H1 (cell line): ENCODE data around the gene AOPEP. TPM values are rescaled to one million over a fixed set of nuclear protein-coding genes. Genes with fewer than 3 reads are reported as not detected.

Experiments
- BACH1 ChIP-seq: IDR thresholded peaks from 2 replicates; pipeline ENCODE4 v1.6.1; 2012; ENCODE audit warnings: low read length, improper control_type of control experiment
- CHD2 ChIP-seq: IDR thresholded peaks from 2 replicates; pipeline ENCODE4 v1.6.1; 2012; ENCODE audit warnings: low read length, improper control_type of control experiment
- HDAC2 ChIP-seq, 2 experiments: fragments of 300-600 bp in 1 of 2; sonication (generic) in 1 of 2; IDR thresholded peaks; 2 replicates each; pipeline ENCODE4 v1.6.1; 2011 to 2012; ENCODE audit warnings: low read depth in 2 of 2, low read length in 2 of 2, mild to moderate bottlenecking in 2 of 2, moderate library complexity in 2 of 2, borderline replicate concordance in 1 of 2, inconsistent platforms in 1 of 2
- KDM5A ChIP-seq: fragments of 200-600 bp; IDR thresholded peaks from 2 replicates; pipeline ENCODE4 v1.7.1; 2012; ENCODE audit warnings: mild to moderate bottlenecking, low read length, inconsistent platforms, mixed read lengths
- MAFK ChIP-seq: IDR thresholded peaks from 2 replicates; pipeline ENCODE4 v1.6.1; 2012; ENCODE audit warnings: low read depth, mild to moderate bottlenecking, improper control_type of control experiment, low read length
- RFX5 ChIP-seq: IDR thresholded peaks from 2 replicates; pipeline ENCODE4 v1.6.1; 2011; ENCODE audit warnings: low read depth, low read length, improper control_type of control experiment, borderline replicate concordance
- polyA plus RNA-seq, 7 experiments: library from polyadenylated mRNA; depleted of rRNA in 3 of 7; stranded (reverse) in 5 of 7; unstranded in 2 of 7; fragments of >200 nt in 5 of 7; fragments of 200-250 nt in 2 of 7; gene quantifications; 1 replicate in 5 of 7; 2 replicates in 1 of 7; 4 replicates in 1 of 7; pipeline versions ENCODE4 v1.2.1 to v1.2.3, GENCODE V29; 2011 to 2013; ENCODE audit warnings: missing spikeins in 2 of 7, mixed read lengths in 2 of 7
- total RNA-seq: library from RNA; stranded (reverse); fragmentation: NEBNext Ultra II Directional; extraction: Animal tissue kit (Norgen Biotek cat#: 25700); gene quantifications from 2 replicates; pipeline ENCODE4 v1.2.1, GENCODE V29; 2021

AOPEP gene
- total and polyA plus RNA-seq, 2 of the 8 experiments (the other 6 are each of a cell fraction or from before 2014, with no cell fraction given) = 6.1 to 14.3 TPM

GRCh38 chr9:94979904-94980507 is 253.5 kb downstream of the AOPEP start (continued):
- TF ChIP-seq CHD2 (no peak), RFX5 (no peak), BACH1 (no peak), HDAC2 (IDR thresholded peaks at IDR 0.05; ENCODE audit: borderline replicate concordance in 1 of 2, low read depth in 2 of 2, low read length in 2 of 2) (no peak), KDM5A (no peak), MAFK (no peak)
